ENCODE measurements around the gene RFPL1.

RFPL1 gene

GRCh38 chr22:29478326-29479276 is 40.2 kb downstream of the RFPL1 start:
- Mint-ChIP-seq H3K36me3 (ENCODE audit: low read depth) (no peaks in the 10 kb centered on the region), H3K27ac (no peak overlapping the region), H3K4me1 (peaks cover 26% of the 10 kb centered on the region)

GRCh38 chr22:29479417-29480261 is 41.3 kb downstream of the RFPL1 start, which contains the start of gene NEFH:
Gene NEFH, plus strand, starts transcription at chr22:29480218. Its CDS starts 45 bp downstream, at chr22:29480263.
- peaks cover 26% of the 10 kb centered on the region for H3K4me1 Mint-ChIP-seq
- TF ChIP-seq CTCF (IDR thresholded peaks at IDR 0.05; ENCODE audit: unreplicated experiment in 3 of 3) = no peak
- peak within 1 kb of the TSS in 1 of 3 experiments; percentile 24 for H3K27ac Mint-ChIP-seq
- peaks cover 63% of the 10 kb centered on the region for H3K27me3 Mint-ChIP-seq (ENCODE audit: low read depth)
- H3K4me3 Mint-ChIP-seq = peak within 1 kb of the TSS; percentile 78 to 84 (median 81)
- H3K9me3 Mint-ChIP-seq = no peaks in the 10 kb centered on the region
- no peaks in the 10 kb centered on the region for H3K36me3 Mint-ChIP-seq (ENCODE audit: low read depth)

More at GRCh38 chr22:29478326-29479276, 40.2 kb downstream of the RFPL1 start:
- H3K9me3 Mint-ChIP-seq = no peaks in the 10 kb centered on the region
- H3K4me3 Mint-ChIP-seq = peak overlapping the region; percentile 59 to 79 (median 67)
- peaks cover 63% of the 10 kb centered on the region for H3K27me3 Mint-ChIP-seq (ENCODE audit: low read depth)
- no peak for TF ChIP-seq CTCF (IDR thresholded peaks at IDR 0.05; ENCODE audit: unreplicated experiment in 3 of 3)

- Mint-ChIP-seq H3K27ac (no peak overlapping the region), H3K36me3 (ENCODE audit: low read depth) (no peaks in the 10 kb centered on the region), H3K4me3 (no peak overlapping the region), H3K27me3 (ENCODE audit: low read depth) (peaks cover 63% of the 10 kb centered on the region), H3K9me3 (no peaks in the 10 kb centered on the region), H3K4me1 (peaks cover 26% of the 10 kb centered on the region)
- no peak for TF ChIP-seq CTCF (IDR thresholded peaks at IDR 0.05; ENCODE audit: unreplicated experiment in 3 of 3)
Measured at GRCh38 chr22:29480262-29480511, 41.8 kb downstream of the RFPL1 start.

DNA sequence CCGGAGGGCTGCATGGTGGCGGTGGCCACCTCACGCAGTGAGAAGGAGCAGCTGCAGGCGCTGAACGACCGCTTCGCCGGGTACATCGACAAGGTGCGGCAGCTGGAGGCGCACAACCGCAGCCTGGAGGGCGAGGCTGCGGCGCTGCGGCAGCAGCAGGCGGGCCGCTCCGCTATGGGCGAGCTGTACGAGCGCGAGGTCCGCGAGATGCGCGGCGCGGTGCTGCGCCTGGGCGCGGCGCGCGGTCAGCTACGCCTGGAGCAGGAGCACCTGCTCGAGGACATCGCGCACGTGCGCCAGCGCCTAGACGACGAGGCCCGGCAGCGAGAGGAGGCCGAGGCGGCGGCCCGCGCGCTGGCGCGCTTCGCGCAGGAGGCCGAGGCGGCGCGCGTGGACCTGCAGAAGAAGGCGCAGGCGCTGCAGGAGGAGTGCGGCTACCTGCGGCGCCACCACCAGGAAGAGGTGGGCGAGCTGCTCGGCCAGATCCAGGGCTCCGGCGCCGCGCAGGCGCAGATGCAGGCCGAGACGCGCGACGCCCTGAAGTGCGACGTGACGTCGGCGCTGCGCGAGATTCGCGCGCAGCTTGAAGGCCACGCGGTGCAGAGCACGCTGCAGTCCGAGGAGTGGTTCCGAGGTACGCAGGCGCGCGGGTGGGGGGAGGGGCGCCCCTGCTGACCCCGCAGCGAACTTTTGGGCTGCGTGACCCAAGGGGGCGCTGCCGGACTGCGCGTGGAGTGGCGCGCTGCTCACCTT is 42.3 kb downstream of the RFPL1 start:
- peak in 1 of 3 experiments; percentile 20 for TF ChIP-seq CTCF (IDR thresholded peaks at IDR 0.05; ENCODE audit: unreplicated experiment in 3 of 3)
- Mint-ChIP-seq H3K4me3 (peak overlapping the region; percentile 78 to 81 (median 81)), H3K27me3 (ENCODE audit: low read depth) (peaks cover 59% of the 10 kb centered on the region), H3K4me1 (peaks cover 26% of the 10 kb centered on the region), H3K36me3 (ENCODE audit: low read depth) (no peaks in the 10 kb centered on the region), H3K9me3 (no peaks in the 10 kb centered on the region), H3K27ac (no peak overlapping the region)

GRCh38 chr22:29481265-29482000 is 43.0 kb downstream of the RFPL1 start:
- H3K4me3 Mint-ChIP-seq = peak overlapping the region; percentile 78 to 81 (median 81)
- H3K4me1 Mint-ChIP-seq = peaks cover 26% of the 10 kb centered on the region
- no peak for TF ChIP-seq CTCF (IDR thresholded peaks at IDR 0.05; ENCODE audit: unreplicated experiment in 3 of 3)
- H3K9me3 Mint-ChIP-seq = no peaks in the 10 kb centered on the region
- peaks cover 4% of the 10 kb centered on the region for H3K36me3 Mint-ChIP-seq (ENCODE audit: low read depth)
- H3K27me3 Mint-ChIP-seq (ENCODE audit: low read depth) = peaks cover 54% of the 10 kb centered on the region
- H3K27ac Mint-ChIP-seq = peak overlapping the region in 1 of 3 experiments; percentile 1
